Glomerular visceral epithelial cell (primary cell): ENCODE data around the gene AGPAT2.

Experiments used
- DNase-seq: peaks from one replicate; pipeline ENCODE4 v3.0.0-alpha.2; 2016; ENCODE audit errors: extremely low spot score

The AGPAT2 gene

DNA sequence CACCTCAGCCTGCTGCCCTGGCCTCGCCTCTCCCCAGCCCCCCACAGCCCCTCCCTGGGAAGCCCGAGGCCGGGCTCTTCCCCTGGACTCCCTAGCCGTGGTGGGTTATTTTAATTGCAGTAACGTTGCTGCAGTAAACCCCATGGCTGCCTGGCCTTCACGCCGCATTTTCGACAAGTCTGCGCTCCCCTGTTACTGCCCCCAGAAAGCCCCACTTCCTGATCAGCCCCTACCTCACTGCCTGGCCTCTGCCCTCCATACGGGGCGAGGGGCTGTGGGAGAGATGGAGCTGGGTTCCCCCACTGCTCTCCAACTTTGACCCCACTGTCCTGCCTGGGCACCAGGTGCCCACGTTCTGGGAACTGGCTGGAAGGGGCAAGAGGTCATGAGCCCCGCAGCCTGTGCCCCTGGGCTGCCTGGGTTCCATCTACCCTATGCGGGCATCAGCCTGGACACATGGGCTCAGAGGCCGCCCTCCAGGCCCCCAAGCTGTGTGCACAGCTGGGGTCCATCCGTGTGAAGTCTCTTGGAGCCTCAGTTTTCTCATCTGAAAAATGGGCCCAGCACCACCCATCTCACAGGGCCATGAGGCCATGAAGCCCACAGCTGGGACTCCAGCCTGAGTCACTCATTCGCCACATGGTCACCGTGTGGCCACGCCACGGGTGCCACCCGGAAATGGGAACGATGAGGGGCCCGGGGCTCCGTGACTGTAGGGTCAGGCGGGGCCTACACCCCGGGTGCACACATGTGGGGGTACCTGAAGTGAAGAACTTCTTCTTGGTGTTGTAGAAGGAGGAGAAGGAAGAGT, 13.1 kb downstream of the AGPAT2 start:
- DNase-seq: no peak

DNA sequence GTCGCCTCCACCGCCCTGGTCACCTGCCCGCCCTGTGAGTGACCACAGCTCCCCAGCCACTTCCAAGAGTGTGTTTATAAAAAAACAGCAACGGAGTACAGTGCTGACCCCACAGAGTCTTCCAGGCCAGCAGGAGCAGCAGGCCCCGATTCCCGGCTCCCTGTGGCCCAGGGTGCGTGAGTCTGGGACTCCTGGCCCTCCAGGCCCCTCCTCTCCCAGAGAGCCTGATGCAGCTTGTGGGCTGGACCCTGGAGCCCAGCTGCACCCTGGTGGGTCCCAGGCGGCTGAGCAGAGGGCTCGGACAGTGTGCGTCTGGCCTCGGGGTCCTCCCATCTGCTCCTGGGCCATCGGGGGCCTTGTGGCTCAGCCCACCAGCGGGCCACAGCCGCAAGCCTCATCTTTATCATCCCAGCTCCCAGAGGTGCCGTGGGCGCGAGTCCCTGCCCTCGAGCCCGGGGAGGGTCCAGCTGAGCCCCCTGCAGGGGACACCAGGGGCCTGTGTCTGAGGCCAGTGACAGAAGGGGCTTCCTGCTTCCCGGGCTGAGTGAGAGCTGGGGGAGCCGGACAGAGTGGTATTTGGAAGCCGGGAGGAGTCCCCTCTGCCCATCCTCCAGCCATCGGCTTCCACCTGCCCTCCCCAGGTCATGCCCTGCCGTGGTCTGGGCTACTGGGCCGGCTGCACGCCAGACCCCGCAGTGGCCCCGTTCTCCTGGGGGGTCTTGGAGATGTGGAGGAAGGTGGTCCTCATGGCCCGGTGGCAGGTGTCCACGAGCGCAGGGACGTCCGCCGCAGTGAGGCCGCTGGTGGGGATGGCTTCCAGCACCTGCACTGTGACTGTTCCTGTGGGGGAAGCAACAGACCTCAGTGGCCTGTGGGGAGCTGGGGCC, 13.9 kb downstream of the AGPAT2 start:
- no peak for DNase-seq

DNA sequence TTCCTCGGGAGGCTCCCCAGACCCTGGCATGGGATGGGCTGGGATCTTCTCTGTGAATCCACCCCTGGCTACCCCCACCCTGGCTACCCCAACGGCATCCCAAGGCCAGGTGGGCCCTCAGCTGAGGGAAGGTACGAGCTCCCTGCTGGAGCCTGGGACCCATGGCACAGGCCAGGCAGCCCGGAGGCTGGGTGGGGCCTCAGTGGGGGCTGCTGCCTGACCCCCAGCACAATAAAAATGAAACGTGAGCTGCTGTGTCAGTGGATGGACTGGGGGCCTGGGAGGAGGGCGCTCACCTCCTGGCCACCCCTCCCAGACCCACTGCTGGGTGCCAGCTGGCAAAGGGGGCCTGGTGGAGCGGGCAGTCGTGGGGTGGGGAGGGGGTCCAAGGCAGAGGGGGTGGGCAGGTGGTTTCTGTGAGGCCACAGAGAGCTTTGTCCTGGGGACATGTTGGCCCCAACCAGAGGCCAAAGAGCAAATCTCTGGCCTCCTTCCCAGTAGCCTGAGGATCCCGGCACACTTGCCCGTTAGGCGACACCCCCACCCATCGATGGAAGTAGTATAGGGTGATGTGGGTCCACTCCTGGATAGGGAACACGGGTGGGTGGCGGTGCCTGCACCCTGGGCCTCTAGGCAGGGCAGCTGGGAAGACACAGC, 14.7 kb downstream of the AGPAT2 start:
- DNase-seq: no peak

DNA sequence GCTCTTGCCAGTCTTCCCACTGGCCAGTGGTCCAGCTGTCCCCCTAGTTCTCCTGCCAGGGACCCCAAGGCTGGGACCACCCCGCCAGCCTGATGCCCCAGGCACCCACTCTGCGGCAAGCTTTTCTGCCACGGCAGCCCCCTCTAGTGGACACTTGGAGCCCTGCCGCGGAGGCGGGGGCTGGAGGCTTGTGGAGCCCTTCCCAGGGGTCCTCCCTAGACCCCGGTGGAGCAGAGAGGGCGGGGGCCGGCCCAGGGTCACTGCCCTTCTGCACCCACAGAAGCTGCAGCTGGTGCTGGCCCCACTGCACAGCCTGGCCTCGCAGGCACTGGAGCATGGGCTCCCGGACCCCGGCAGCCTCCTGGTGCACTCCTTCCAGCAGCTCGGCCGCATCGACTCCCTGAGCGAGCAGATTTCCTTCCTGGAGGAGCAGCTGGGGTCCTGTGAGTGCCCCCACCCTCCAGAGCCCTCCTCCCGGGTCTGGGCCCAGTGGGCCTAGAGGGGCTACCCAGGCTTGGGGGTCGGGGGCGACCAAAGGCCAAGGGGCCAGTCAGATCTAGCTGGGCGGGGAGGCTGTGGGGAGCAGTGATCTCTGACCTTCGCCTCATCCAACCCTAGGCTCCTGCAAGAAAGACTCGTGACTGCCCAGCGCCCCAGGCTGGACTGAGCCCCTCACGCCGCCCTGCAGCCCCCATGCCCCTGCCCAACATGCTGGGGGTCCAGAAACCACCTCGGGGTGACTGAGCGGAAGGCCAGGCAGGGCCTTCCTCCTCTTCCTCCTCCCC, 15.4 kb downstream of the AGPAT2 start:
- no peak for DNase-seq

DNA sequence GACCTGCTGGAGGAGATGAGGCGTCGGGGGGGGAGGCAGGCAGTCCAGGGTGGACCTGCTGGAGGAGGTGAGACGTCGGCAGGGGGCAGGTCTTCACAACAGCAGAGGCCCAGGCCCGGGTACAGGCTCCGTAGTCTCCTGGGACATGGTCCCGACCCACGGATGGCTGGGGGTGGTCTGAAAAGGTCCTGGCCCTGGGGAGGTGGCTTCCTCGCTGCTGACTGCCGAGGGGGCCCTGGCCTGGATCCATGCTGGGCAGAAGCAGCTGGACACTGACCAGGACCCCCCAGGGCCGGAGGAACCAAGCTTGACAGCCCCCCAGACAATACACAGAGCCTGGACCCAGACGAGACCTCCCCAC, 16.0 kb downstream of the AGPAT2 start:
- DNase-seq: no peak

DNA sequence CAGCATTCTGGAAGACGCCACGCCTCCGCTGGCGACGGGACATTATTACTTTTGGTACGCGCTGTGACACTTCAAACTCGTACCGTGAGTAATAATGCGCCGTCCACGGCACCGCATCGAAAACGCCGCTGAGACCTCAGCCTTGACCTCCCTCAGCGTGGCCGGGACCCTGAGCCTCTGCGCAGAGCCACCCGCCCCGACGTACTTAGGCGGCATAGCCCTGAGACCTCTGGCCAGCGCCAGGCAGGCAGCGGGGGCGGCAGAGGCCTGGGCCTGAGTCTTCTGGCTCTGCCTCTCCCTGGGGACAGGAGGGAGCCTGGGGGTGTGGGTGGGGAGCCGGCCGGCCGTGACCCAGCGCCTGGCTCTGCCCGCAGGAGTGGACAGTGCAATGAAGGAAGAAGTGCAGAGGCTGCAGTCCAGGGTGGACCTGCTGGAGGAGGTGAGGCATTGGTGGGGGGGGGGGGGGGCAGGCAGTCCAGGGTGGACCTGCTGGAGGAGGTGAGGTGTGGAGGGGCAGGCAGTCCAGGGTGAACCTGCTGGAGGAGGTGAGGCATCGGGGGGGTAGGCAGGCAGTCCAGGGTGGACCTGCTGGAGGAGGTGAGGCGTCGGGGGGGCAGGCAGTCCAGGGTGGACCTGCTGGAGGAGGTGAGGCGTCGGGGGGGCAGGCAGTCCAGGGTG, 16.5 kb downstream of the AGPAT2 start:
- no peak for DNase-seq

DNA sequence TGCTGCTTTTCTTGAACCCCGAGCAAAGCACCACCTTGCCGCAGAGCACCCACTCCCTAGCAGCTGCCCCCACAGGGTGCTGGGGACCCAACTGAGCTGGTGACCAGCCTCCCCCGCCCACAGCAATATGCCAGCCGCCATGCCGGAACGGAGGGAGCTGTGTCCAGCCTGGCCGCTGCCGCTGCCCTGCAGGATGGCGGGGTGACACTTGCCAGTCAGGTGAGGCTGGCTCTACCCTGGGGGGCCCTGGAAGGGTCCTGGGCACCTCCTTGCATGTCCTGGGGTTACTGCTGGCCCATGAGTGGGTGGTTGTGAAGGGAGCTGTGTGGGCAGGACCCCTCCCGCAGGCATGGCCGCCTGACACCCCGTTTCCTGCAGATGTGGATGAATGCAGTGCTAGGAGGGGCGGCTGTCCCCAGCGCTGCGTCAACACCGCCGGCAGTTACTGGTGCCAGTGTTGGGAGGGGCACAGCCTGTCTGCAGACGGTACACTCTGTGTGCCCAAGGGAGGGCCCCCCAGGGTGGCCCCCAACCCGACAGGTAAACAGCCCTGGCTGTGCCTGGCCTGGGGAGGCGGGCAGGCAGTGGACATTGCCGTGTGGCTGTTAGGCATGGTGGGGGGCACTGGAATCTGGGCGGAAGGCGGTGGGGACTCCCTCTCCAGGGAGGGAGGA, 17.3 kb downstream of the AGPAT2 start:
- DNase-seq: no peak

DNA sequence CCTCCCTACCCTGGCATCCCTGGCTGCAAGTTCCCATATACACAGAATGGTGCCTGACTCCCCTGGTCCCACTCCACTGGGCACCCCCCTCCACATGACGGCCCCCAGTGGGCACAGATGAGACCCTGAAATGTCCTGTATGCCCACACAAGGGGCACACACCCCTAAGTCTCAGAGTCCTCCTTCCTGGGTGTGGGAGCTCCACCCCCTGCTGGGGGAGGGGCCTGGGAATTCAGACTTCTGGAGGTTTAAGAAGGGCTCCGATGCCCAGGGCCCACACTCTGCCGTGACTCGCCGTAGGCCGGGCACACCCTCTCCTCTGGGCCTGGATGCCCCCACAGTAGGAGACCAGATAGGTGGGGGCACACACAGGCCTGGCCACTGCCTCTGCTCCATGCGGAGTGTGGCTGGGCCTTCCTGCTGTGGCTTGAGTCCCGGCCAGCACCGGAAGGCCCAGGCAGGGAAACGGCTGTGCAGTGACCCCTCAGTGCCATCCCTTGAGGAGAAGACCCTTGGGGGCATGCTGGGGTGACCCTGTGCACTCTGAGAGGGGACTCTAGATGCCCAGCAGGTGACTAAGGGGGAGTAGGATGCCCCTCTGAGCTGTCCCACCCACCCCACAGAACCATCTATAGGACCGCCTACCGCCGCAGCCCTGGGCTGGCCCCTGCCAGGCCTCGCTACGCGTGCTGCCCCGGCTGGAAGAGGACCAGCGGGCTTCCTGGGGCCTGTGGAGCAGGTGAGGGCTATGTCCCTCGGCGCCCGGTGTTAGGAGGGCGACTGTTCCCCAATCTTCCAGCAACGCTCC, 18.1 kb downstream of the AGPAT2 start:
- DNase-seq: peak; percentile 25

DNA sequence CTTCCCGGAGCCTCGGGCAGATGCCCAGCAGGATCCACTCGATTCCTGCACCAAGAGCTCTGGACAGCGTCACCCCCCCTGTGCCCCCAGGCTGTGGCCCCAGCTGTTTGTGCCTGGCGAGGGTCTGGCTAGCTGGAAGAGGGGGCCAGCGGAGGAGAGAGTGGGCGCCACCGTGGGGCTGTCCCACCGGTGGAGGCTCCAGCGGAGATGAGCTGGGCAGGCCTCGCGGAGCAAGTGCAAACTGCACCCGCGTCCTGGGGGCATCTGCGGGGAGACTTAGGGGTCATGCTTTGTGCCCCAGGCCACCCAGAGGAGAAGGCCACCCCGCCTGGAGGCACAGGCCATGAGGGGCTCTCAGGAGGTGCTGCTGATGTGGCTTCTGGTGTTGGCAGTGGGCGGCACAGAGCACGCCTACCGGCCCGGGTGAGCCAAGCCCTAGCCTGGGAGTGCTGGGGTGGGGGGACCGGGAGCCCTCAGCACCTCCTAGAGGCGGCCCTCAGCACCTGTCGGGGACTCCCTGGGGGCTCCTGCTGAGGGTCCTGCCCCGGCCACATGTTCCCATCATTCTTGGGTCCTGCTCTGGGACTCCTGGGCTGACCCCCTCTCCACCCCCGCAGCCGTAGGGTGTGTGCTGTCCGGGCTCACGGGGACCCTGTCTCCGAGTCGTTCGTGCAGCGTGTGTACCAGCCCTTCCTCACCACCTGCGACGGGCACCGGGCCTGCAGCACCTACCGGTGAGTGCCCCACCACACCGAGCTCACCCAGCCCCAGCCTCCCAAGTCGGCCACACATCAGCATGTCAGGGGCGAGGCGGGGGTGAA, 19.1 kb downstream of the AGPAT2 start:
- no peak for DNase-seq

DNA sequence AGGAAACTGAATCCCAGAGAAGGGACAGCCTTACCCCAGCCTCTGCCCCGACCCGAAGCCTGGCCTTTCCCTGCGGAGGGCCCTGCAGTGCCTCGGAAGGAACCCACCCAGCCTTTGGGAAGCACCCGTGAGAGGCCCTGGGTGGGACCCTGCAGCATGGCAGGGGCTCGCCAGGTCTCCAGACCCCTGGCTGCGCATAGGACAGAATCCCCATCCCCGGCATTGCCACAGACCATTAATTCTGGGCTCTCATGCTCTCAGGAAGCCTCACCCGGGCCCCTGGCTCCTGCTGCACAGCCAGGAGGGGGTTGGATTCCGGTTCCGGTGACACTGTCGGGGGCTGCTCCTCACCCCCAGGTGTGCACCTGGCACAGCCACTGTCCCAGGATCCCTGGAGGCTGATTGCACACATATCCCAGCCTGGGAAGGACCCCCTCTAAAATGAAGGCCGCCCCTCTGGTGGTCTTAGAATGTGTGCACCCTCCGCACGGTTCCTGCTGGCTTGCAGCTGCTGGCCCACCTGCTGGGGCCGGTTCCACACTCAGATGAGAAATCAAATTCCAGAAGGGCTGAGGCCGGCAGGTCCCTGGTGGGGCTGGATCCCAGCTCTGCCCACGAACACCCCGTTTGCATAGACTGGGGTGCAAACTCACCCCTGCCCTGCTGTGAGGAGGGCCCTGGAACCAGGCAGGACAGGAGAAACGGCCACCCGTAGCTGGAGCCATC, 19.9 kb downstream of the AGPAT2 start:
- DNase-seq: no peak

DNA sequence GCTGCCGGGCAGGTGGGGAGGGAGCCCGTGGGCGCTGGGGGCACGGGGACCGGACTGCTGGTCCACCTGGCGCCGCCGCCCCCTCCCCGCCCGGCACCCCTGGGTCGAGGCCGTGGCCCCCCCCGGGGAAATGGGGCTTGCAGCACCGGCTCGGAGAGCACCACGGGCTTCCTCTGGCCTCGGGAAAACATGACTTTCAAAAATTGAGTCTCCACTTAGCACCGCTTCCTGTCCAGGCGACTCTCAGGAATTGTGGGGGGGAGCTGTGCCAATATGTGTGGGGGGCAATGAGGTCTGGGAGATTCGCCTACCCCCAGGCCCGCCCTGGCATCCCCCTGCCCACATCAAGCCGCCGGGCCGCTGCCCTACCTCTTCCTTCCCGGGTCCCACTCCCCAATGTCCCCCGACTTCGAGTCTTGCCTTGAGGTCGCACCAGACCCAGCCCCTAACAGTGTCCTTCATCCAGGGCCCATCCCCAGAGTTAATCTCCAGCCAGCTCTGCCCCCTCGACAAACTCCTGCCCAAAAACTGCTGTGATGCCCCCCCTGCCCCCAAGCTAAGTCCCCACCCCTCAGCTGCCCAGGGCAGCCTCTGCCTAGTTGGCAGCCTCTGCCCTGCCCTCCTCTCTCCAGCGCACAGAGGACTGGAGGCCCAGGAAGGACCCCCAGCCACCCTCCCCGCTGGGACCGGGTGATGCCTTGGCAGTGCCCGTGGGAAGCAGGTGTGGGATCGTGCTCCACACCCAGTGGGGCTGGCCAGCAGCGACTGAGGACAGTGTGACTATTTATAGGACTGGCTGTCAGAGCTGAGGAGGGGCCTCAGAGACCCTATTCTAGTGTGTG, 20.7 kb downstream of the AGPAT2 start:
- DNase-seq: no peak

DNA sequence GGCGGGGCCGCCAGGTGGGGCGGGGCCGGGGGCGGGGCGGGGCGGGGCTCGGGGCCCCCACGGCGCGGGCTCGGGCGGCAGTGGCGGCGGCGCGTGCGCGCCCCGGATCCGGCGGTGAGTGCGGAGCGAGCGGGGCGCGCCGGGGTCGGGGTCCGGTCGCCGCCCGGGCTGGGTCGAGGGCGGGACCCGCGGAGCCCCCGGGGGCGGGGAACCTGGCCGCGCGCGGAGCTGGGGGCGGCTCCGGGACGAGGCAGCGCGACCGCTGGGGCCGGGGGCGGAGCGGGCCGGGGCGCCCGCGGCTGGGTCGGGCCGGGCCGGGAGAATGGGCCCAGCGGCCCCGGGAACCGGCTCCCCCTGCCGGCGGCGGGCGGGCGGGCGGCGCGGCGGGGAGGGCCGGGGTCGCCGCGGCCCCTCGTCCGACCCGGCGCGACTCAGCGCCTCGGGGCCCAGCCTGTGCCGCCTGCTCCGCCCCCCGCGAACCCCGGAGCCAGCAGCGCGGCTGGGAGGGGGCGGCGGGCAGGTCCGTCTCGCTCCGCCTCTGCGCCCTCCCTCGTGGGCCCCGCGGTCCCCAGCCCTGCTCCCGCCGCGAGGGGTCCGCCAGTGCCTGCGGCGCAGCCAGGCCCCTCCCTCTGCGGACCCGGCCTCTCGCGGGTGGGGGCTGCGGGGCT, 21.4 kb downstream of the AGPAT2 start:
- DNase-seq: no peak

DNA sequence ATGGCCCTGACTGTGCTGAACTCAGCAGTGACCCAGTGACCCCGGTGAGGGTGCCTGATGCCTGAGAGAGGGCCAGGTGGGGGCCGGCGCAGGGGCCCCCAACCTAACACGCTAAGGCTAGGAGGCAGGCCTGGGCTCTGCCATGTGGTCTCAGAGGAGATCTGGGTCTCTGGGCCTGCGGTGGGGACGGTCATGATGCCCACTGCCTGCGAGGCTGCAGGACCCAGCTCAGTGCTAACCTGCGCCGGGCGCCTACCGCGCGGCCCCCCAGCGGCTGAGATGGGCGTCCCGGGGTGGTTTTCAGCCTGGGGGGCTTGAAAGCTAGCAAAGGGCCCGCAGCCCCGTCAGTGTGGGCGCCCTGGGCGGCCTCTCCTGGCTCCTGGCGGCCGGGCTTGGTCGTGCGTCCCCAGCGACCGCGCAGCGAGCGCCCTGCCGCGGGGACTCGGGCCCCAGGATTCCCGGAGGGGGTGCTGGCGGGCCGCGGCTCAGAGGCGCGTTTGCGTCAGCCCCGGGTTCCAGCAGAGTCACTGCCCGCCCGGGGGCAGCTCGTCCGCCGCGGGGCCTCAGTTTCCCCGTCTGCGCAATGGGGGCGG, 22.1 kb downstream of the AGPAT2 start:
- DNase-seq: no peak

DNA sequence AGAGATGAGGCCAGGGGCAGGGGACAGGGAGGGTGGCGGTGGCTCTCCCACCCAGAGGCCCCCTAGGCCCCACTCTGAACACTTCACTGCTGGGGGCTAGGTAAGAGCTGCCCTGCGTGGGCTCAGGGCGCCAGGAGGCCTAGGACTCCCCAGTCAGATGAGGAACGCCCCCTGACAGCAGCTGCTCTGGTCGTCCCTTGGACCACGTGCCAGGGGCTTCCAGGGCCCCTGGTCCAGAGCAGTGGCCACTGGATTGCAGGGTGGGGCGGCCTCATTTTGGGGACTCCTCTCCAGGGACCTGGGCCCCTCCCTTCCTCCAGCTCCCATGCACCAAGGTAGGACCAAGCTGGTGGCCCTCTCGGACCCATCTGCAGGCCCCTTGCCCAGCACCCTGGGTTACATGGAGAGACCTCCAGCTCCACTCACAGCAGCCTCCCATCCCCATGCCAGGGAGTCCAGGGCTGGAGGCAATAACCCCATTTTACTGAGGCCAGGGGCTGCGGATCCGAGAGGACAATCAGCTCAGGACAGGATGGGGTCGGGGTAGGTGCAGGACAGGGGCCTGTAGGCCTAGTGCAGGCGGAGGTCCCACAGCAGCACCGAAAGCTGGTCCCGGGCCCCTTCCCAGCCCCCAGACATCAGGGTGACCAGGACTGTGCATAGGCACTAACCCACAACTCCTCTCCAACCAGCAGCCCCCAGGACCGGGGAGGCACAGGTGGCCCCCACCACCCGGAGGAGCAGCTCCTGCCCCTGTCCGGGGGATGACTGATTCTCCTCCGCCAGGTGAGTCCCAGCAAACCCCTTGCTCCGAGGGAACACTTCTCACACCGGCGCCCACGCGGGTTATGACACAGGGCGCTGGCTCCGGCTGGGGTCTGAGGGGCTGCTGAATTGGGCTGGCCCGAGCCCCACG, 23.0 kb downstream of the AGPAT2 start:
- DNase-seq: no peak
